ENCODE measurements around the gene TMEM247.
A peak's percentile ranks its signal among the peaks of the same experiment; 100 is the strongest.

Gene TMEM247

DNA sequence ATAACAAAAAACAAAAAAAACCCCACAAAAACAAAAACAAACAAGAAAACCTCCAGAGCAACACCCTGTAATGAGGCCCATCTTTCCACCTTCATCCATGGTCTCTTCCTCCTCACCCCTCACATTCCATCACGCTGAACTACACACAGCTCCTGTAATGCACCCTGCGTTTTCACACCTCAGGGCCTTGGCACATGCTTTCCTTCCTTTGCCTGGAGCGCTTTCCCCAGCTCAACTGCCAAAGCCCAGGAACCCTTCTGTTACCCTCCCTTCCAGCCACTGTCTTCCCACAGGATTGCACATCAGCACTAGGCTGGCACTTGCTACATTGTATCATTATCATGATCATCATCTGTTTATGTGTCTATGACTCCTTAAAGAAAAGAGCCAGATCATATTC is 29.4 kb downstream of the TMEM247 start:
- no peak for DNase-seq
- TF ChIP-seq, protein P1, sequence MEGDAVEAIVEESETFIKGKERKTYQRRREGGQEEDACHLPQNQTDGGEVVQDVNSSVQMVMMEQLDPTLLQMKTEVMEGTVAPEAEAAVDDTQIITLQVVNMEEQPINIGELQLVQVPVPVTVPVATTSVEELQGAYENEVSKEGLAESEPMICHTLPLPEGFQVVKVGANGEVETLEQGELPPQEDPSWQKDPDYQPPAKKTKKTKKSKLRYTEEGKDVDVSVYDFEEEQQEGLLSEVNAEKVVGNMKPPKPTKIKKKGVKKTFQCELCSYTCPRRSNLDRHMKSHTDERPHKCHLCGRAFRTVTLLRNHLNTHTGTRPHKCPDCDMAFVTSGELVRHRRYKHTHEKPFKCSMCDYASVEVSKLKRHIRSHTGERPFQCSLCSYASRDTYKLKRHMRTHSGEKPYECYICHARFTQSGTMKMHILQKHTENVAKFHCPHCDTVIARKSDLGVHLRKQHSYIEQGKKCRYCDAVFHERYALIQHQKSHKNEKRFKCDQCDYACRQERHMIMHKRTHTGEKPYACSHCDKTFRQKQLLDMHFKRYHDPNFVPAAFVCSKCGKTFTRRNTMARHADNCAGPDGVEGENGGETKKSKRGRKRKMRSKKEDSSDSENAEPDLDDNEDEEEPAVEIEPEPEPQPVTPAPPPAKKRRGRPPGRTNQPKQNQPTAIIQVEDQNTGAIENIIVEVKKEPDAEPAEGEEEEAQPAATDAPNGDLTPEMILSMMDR (IDR thresholded peaks at IDR 0.05; ENCODE audit: low read depth, low read length) = no peak
- Histone ChIP-seq H3K36me3 (no peaks in the 10 kb centered on the region), H3K27ac (no peak overlapping the region), H3K4me3 (ENCODE audit: low read depth, low read length) (no peak overlapping the region), H3K9me3 (ENCODE audit: severe bottlenecking) (no peaks in the 10 kb centered on the region), H3K27me3 (ENCODE audit: insufficient read depth, low read depth, severe bottlenecking) (no peaks in the 10 kb centered on the region)

DNA sequence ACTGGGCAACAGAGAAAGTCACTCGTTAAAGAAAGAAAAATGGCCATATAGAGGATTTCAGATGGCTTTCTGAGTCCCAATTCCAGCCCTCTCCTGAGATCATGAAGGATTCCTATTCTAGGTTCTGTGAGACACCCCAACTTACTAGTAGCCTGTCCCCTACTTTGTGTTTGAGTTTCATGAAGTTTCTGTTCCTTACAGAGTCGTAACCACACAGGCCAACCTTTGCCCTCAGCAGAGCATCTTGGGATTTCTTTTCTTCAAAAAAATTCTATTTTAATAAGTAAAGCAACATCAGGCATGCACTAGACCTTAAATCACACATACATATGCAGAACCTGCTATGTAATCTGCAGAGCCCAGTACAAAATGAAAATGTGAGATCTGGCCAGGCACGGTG is 30.4 kb downstream of the TMEM247 start:
- Histone ChIP-seq H3K9me3 (ENCODE audit: severe bottlenecking) (peaks cover 7% of the 10 kb centered on the region), H3K27me3 (ENCODE audit: insufficient read depth, low read depth, severe bottlenecking) (no peaks in the 10 kb centered on the region), H3K36me3 (no peaks in the 10 kb centered on the region), H3K4me3 (ENCODE audit: low read depth, low read length) (no peak overlapping the region), H3K27ac (no peak overlapping the region)
- TF ChIP-seq, protein P1 (IDR thresholded peaks at IDR 0.05; ENCODE audit: low read depth, low read length) = no peak
- no peak for DNase-seq

DNA sequence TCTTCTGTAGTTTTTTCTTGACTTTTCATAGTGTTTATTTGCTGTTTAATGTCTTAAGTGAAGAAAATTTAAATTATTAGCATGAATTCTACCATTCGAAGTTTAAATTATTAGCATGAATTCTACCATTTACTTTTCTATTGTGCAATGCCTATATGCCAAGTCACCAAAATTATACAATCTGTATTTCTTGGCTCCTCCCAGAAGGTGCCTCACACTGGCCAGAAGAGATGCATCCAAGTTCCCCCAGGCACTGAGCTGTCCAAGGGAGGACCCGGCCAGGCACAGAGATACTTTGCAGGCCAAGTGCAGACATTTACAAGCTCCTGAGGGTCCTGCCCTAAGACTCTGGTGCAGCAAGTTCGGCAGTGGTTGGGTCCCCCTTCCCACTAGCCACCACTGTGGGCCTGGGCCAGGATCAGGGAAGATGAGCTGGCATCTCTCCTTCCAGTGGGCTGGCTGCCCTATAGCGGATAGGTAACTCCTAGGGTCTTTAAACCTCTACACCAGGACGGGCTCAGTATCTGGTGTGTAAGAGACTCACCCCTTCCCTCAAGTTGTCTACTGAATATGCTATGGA is 31.3 kb downstream of the TMEM247 start:
- TF ChIP-seq, protein P1 (IDR thresholded peaks at IDR 0.05; ENCODE audit: low read depth, low read length) = no peak
- H3K27ac ChIP-seq = no peak overlapping the region
- DNase-seq = no peak
- H3K4me3 ChIP-seq (ENCODE audit: low read depth, low read length) = no peak overlapping the region
- no peaks in the 10 kb centered on the region for H3K27me3 ChIP-seq (ENCODE audit: insufficient read depth, low read depth, severe bottlenecking)
- no peaks in the 10 kb centered on the region for H3K36me3 ChIP-seq
- H3K9me3 ChIP-seq (ENCODE audit: severe bottlenecking) = peaks cover 10% of the 10 kb centered on the region

DNA sequence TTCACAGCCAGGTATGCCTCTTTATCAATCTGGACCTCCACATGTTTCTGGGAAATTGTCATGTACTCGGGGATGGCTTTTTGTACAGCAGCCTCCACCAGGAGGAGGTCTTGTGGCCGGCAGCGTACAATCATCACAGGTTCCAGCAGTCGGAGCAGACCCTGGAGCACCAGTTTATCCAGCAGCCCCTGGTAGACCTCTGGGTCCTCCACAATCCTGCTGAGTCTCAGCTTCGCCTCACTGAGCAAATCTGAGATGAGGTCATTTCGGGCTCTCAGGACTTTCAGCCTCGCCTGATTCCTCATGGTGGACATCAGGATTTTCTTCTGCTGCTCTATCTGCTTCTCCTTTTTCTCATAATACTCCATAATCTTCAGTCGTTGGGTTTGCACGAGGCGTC is 32.8 kb downstream of the TMEM247 start:
- H3K9me3 ChIP-seq (ENCODE audit: severe bottlenecking) = peaks cover 10% of the 10 kb centered on the region
- peak; percentile 59 for DNase-seq
- no peak overlapping the region for H3K4me3 ChIP-seq (ENCODE audit: low read depth, low read length)
- H3K36me3 ChIP-seq = no peaks in the 10 kb centered on the region
- TF ChIP-seq, protein P1 (IDR thresholded peaks at IDR 0.05; ENCODE audit: low read depth, low read length) = no peak
- no peaks in the 10 kb centered on the region for H3K27me3 ChIP-seq (ENCODE audit: insufficient read depth, low read depth, severe bottlenecking)
- no peak overlapping the region for H3K27ac ChIP-seq

DNA sequence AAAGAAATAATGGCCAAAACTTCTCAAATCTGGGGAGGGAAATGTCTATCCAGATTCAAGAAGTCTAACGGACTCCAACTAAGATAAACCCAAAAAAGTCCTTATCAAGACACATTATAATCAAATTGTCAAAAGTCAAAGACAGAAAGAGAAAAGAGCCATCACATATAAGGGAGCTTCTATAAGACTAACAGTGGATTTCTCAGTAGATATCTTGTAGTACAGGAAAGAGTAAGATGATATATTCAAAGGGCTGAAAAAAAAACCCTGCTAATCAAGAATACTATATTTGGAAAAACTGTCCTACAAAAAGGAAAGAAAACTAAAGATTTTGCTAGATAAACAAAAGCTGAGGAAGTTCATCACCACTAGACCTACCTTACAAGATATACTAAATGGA is 35.4 kb downstream of the TMEM247 start:
- Histone ChIP-seq H3K4me3 (ENCODE audit: low read depth, low read length) (no peak overlapping the region), H3K27ac (no peak overlapping the region), H3K27me3 (ENCODE audit: insufficient read depth, low read depth, severe bottlenecking) (no peaks in the 10 kb centered on the region), H3K36me3 (no peaks in the 10 kb centered on the region), H3K9me3 (ENCODE audit: severe bottlenecking) (peaks cover 10% of the 10 kb centered on the region)
- TF ChIP-seq, protein P1 (IDR thresholded peaks at IDR 0.05; ENCODE audit: low read depth, low read length) = no peak
- DNase-seq = no peak

DNA sequence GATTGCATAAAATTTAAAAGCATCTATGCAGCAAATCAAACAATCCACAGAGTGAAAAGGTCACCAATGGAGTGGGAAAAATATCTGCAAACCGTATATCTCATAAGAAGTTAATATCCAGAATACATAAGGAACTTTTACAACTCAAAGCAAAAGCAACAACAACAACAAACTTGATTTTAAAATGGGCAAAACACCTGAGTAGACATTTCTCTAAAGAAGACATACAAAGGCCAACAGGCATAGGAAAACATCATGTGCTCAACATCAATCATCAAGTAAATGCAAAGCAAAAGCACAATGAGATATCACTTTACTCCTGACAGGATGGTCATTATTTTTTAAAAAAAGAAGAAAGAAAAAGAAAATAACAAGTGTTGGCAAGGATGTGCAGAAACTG is 38.1 kb downstream of the TMEM247 start:
- Histone ChIP-seq H3K27ac (no peak overlapping the region), H3K36me3 (no peaks in the 10 kb centered on the region), H3K4me3 (ENCODE audit: low read depth, low read length) (no peak overlapping the region), H3K27me3 (ENCODE audit: insufficient read depth, low read depth, severe bottlenecking) (no peaks in the 10 kb centered on the region), H3K9me3 (ENCODE audit: severe bottlenecking) (peaks cover 10% of the 10 kb centered on the region)
- TF ChIP-seq, protein P1 (IDR thresholded peaks at IDR 0.05; ENCODE audit: low read depth, low read length) = no peak
- no peak for DNase-seq

Data from WERI-Rb-1 (cell line).